Ammon's horn (tissue), 1 donor: Measurements from ENCODE around the gene CACNB3.
"Not testable (repeated sequence)": the region's sequence is repeated elsewhere in the genome, so short reads cannot be mapped to it uniquely, and the experiment has no call there.

Experiments
- DNase-seq: peaks from one replicate; pipeline ENCODE4 v3.0.0-alpha.2; 2016; ENCODE audit warnings: low spot score

The CACNB3 gene

GRCh38 chr12:48854932-48855331 is 36.6 kb downstream of the CACNB3 start:
- DNase-seq, result not testable (repeated sequence)

GRCh38 chr12:48856379-48856778 is 38.1 kb downstream of the CACNB3 start:
- no peak for DNase-seq

DNA sequence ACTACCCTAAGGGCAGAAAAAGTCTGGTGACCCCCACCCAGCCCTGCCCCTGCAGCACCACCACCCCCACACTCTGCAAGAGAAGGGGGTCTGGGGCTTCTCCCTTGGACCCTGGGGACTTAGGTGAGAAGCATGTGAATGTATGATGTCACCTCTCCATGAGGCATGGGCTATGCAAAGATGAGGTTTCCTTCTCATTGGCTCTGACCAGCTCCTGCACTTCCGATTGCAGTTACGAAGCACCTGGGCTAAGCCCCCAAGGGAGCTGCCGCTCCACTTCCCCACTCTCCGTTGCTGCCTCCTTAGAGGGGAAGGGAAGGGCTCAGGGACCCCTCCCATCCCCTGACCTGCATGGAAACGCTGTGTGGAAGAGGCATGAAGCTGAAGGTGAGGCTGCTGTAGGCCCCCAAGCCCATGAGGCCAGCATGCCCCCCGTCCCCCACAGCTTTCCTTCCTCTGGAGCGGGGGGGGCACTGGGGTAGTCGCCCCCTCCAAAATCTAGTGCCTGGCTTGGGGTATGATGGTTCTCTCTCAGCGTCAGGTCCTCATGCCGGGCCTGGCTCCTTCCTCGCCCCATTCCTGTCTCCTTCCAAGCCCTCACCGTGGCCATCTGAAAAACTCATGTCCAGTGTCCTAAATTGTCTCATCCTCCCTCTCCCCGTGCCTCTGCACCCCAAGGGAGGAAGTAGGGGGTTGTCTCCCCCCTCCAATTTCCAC is 39.1 kb downstream of the CACNB3 start:
- no peak for DNase-seq

GRCh38 chr12:48858043-48858442 is 39.7 kb downstream of the CACNB3 start:
- DNase-seq, result no peak

DNA sequence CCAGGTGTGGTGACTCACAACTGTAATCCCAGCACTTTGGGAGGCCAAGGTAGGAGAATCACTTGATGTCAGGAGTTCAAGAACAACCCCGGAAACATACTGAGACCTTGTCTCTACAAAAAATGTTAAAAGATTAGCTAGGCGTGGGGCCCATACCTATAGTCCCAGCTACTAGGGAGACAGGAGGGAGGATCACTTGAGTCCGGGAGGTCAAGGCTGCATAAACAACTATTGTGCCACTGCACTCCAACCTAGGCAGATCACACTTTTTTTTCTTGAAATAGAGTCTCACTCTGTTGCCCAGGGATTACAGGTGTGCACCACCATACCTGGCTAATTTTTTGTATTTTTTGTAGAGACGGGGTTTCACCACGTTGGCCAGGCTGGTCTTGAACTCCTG is 41.3 kb downstream of the CACNB3 start:
- DNase-seq, result no peak

DNA sequence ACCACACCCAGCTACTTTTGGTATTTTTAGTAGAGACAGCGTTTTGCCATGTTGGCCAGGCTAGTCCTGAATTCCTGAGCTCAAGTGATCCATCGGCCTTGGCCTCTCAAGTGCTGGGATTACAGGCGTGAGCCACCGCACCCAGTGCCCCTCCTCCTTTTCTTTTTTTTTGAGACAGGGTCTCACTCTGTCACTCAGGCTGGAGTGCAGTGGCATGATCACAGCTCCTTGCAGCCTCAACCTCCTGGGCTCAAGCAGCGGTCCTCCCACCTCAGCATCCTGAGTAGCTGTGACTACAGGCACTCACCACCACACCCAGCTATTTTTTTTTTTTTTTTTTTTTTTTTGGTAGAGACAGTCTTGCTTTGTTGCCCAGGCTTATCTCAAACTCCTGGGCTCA is 41.9 kb downstream of the CACNB3 start:
- DNase-seq, result not testable (repeated sequence)

DNA sequence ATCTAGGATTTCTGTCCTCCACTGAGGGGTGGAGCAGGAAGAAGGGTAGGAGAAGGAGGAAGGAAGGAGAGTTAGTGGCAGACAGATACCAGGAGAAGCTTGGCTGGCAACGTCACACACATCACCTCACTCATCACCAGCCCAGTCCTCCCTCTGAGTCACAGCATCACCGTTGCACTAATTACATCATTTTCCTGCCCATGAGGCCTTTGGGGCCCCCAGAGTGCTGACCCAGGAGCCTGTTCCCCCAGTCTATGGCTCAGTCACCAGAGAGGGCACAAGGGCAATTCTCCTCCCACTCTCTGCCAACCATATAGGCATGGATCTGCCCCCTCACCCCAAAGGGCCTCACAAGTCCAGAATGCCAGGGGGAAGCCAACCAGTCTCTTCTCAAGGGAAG is 42.8 kb downstream of the CACNB3 start:
- DNase-seq, result no peak

DNA sequence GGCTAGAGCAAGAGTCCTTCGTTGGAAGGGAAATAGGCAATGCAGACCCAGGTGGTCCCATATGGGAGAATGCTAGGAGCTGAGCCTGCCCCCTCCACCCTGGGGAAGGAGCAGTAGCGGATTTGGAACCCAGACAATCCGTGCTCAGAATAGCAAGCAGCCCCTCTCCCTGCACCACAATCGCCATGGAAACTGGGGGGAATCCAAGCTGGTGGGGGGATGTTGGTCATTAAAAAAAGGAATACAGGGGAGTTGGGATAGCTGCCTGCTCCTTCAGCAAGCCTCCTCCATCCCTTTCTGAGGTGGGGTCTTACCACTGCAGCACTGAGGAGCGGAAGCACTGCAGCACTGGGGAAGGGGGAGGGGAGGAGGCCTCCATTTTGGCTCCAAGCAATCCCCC is 44.5 kb downstream of the CACNB3 start:
- peak; percentile 57 for DNase-seq

GRCh38 chr12:48863291-48863690 is 45.0 kb downstream of the CACNB3 start:
- DNase-seq, result peak; percentile 39

GRCh38 chr12:48865281-48866051 is 47.2 kb downstream of the CACNB3 start, which contains the start of gene RND1:
RND1 (minus strand) TSS chr12:48865870; CDS start chr12:48865767, 103 bp downstream.
- peak; percentile 95 for DNase-seq

- no peak for DNase-seq
Observed at GRCh38 chr12:48866052-48866711, 47.9 kb downstream of the CACNB3 start.

GRCh38 chr12:48868451-48868850 is 50.2 kb downstream of the CACNB3 start:
- no peak for DNase-seq

DNA sequence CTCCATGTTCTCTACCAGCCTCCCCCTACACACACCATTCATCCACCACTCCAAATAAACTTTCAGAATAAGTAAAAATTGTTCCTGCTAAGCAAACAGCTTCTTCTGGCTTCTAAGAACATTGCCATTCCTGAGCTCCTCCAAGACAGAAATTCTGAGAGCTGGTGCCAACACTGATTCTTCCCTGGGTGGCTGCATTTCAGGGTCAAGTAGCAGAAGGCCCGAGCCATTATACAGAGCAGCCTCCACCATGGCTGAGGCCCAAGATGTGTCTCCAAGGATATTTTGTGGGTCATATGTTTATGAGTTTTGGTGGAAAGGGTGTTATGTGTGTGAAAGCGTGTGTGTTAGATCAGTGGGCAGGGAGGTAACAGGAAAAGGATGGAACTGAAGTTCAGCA is 50.9 kb downstream of the CACNB3 start:
- no peak for DNase-seq

DNA sequence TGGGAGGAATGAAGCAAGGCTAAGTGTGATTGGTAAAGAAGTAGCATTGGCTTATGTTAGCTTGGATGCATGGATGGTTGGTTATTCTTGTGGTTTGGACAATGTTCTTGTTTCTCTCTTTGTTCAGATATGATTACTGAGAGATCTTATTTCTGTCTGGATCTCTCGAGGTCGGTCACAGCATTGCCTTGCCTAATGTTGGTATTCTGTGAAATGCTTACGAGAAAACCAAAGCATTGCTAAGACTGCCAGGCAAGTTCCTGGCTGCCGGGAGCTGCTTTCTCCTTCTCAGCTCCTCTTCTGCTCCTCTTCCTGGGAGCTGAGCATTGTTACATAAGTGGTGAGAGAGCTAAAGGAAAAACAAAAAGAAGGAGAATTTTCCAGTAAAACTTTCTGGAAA is 54.8 kb downstream of the CACNB3 start:
- DNase-seq, result no peak

DNA sequence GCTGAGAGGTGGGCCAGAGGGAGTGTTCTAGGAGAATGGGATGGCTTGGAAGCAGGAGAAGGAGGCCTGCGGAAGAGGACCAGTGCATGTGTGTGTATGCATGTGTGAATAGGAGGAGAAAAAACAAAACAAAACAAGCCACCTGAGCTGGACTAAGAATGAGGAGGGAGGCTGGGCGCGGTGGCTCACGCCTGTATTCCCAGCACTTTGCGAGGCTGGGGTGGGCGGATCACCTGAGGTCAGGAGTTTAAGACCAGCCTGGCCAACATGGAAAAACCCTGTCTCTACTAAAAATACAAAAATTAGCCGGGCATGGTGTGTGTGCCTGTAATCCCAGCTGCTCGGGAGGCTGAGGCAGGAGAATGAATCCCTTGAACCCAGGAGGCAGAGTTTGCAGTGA is 55.2 kb downstream of the CACNB3 start:
- DNase-seq, result not testable (repeated sequence)

GRCh38 chr12:48875944-48876515 is 57.7 kb downstream of the CACNB3 start:
- DNase-seq, result no peak
